SW480 (cell line): ENCODE data around the gene RHOF.

Experiments
- DNase-seq: peaks from one replicate; pipeline ENCODE4 v3.0.0-alpha.2; 2016; ENCODE audit warnings: low spot score

Gene RHOF

GRCh38 chr12:121793440-121793837 is at the start of gene RHOF:
Gene RHOF, minus strand, starts transcription at chr12:121793688. Its CDS starts 55 bp downstream, at chr12:121793633.
- peak; percentile 36 for DNase-seq

GRCh38 chr12:121839993-121840761 is 46.7 kb upstream of the RHOF start:
- no peak for DNase-seq

- DNase-seq = peak; percentile 93
These were observed 45.9 kb upstream of the RHOF start for GRCh38 chr12:121839106-121839992.

GRCh38 chr12:121838126-121838525 is 44.6 kb upstream of the RHOF start:
- DNase-seq = peak; percentile 14

GRCh38 chr12:121837680-121838079 is 44.2 kb upstream of the RHOF start:
- no peak for DNase-seq

GRCh38 chr12:121831571-121832245 is 38.2 kb upstream of the RHOF start:
- no peak for DNase-seq

- DNase-seq = no peak
These were observed 37.2 kb upstream of the RHOF start for GRCh38 chr12:121830588-121831265.

GRCh38 chr12:121830134-121830533 is 36.6 kb upstream of the RHOF start:
- DNase-seq = no peak

GRCh38 chr12:121829250-121829918 is 35.9 kb upstream of the RHOF start:
- no peak for DNase-seq

GRCh38 chr12:121828826-121829225 is 35.3 kb upstream of the RHOF start:
- DNase-seq = no peak

- DNase-seq = no peak
These were observed 34.8 kb upstream of the RHOF start for GRCh38 chr12:121828306-121828705.

GRCh38 chr12:121827351-121828099 is 34.0 kb upstream of the RHOF start:
- DNase-seq = no peak

GRCh38 chr12:121826318-121827150 is 33.0 kb upstream of the RHOF start:
- DNase-seq = no peak

- DNase-seq = no peak
These were observed 31.6 kb upstream of the RHOF start for GRCh38 chr12:121825041-121825523.

- DNase-seq = no peak
These were observed 30.2 kb upstream of the RHOF start for GRCh38 chr12:121823727-121824115.

- no peak for DNase-seq
These were observed 29.7 kb upstream of the RHOF start for GRCh38 chr12:121823101-121823726.

GRCh38 chr12:121822393-121823100 is 29.1 kb upstream of the RHOF start:
- no peak for DNase-seq

- no peak for DNase-seq
These were observed 26.6 kb upstream of the RHOF start for GRCh38 chr12:121820056-121820455.
